AG20443 (cell line): Measurements from ENCODE around the gene PACS1.
"Not testable (repeated sequence)": the region's sequence is repeated elsewhere in the genome, so short reads cannot be mapped to it uniquely, and the experiment has no call there.

Experiments used
- DNase-seq: peaks from one replicate; pipeline ENCODE4 v3.0.0; 2012; ENCODE audit warnings: low spot score, mixed read lengths

Gene PACS1

GRCh38 chr11:66253081-66253480 lies 183.0 kb downstream of the PACS1 start:
- not testable (repeated sequence) for DNase-seq

DNA sequence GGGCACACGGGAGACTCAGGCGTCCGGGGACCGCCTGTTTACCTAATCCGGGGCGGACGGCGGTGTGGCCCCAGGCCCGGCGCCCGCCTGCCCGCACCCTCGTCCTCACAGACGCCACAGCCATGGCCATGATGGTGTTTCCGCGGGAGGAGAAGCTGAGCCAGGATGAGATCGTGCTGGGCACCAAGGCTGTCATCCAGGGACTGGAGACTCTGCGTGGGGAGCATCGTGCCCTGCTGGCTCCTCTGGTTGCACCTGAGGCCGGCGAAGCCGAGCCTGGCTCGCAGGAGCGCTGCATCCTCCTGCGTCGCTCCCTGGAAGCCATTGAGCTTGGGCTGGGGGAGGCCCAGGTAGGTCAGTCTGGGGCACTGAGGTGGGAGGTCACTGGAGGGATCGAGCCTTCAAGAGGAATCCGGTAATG lies 188.4 kb downstream of the PACS1 start:
- DNase-seq = no peak

DNA sequence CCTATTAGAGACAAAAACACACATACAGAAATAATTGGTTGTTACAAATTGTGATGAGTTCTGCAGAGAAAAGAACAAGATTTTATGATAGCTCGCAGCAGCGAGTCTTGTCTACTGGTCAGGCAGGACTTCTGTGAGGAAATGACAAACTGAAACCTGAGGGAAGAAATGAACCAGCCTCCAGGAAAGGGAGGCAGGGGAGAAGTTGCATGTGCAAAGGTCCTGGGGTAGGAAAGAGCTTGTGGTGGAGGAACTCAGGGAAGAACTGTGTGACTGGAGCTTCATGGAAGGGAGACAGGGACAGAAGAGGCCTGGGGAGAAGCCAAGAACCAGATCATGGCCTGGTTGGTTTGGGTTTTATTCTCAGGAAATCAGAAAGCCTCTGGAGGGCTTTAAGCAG lies 189.2 kb downstream of the PACS1 start:
- no peak for DNase-seq

GRCh38 chr11:66259956-66260355 lies 189.9 kb downstream of the PACS1 start:
- DNase-seq = no peak

DNA sequence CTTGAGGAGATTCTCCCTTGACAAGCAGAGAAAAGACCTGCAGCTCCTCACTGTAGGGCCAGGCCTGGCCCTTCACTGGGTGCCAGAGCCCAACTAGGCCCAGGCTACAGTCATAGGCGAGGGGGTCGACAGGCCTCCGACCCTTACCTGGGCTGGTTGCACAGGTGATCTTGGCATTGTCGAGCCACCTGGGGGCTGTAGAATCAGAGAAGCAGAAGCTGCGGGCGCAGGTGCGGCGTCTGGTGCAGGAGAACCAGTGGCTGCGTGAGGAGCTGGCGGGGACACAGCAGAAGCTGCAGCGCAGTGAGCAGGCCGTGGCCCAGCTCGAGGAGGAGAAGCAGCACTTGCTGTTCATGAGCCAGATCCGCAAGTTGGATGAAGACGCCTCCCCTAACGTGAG lies 191.5 kb downstream of the PACS1 start:
- DNase-seq = no peak

DNA sequence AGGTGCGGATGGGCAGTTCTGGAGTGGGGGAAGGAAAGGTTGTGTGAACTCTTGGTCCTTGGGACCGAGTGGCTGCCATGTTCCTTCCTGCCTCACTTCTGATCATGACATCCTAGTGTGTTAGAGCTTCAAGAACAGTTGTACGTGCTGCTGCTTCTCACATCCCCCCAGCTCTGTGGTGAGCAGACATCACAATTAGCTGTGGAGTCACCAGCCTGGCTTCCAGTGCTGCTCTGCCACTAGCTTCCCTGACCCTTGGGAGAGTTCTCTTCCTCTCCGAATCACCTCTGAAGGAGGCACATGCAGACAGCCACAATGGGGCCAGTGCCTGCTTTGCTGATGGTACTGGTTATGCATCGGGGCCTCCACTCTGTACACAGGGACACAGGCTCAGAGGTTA lies 192.1 kb downstream of the PACS1 start:
- DNase-seq = no peak

DNA sequence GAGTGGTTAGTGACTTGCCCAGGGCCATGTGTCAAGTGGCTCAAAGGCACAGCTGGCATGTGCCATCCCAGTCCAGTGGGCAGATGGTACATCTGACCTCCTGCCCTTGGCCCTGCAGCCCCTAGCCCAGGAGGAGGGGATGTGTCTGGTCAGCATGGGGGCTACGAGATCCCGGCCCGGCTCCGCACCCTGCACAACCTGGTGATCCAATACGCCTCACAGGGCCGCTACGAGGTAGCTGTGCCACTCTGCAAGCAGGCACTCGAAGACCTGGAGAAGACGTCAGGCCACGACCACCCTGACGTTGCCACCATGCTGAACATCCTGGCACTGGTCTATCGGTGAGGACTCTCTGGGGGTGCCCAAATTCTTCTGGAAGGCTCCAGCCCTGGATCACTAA lies 192.6 kb downstream of the PACS1 start:
- no peak for DNase-seq

- DNase-seq = no peak
Measured at GRCh38 chr11:66263231-66263630, 193.2 kb downstream of the PACS1 start.

DNA sequence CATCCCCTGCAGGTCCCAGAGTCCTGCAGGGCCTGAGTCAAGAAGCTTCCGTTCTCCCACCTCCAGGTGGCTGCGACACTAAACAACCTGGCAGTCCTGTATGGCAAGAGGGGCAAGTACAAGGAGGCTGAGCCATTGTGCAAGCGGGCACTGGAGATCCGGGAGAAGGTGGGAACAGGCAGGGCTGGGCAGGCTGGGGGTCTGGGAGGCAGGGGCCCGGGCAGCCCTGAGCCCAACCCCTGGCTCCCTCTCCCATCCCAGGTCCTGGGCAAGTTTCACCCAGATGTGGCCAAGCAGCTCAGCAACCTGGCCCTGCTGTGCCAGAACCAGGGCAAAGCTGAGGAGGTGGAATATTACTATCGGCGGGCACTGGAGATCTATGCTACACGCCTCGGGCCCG lies 193.7 kb downstream of the PACS1 start:
- no peak for DNase-seq

- no peak for DNase-seq
Measured at GRCh38 chr11:66264383-66264782, 194.3 kb downstream of the PACS1 start.

- DNase-seq = no peak
Measured at GRCh38 chr11:66264914-66265313, 194.8 kb downstream of the PACS1 start.

DNA sequence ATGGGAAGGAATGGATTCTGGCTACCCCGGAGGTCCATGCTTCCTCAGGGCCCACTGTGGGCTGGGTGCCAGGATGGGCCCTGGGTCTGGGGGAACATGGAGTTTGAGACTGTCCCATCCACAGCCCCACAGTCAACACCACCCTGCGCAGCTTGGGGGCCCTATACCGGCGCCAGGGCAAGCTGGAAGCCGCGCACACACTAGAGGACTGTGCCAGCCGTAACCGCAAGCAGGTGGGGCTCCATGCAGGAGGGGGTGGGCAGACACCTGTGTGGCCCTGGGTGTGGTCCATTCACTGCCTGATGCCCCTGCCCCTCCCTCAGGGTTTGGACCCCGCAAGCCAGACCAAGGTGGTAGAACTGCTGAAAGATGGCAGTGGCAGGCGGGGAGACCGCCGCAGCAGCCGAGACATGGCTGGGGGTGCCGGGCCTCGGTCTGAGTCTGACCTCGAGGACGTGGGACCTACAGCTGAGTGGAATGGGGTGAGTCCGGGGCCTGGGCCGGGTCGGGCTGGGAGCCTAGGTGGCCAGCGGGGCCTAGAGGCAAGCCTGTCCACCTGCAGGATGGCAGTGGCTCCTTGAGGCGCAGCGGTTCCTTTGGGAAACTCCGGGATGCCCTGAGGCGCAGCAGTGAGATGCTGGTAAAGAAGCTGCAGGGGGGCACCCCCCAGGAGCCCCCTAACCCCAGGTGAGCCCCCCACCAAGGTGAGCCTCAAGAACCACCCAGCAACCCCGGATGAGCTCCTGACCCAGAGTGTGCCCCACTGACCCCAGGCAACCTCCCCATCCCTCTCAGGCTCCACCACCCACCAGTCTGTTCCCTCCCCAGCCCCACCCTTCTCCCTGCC lies 195.7 kb downstream of the PACS1 start:
- no peak for DNase-seq

DNA sequence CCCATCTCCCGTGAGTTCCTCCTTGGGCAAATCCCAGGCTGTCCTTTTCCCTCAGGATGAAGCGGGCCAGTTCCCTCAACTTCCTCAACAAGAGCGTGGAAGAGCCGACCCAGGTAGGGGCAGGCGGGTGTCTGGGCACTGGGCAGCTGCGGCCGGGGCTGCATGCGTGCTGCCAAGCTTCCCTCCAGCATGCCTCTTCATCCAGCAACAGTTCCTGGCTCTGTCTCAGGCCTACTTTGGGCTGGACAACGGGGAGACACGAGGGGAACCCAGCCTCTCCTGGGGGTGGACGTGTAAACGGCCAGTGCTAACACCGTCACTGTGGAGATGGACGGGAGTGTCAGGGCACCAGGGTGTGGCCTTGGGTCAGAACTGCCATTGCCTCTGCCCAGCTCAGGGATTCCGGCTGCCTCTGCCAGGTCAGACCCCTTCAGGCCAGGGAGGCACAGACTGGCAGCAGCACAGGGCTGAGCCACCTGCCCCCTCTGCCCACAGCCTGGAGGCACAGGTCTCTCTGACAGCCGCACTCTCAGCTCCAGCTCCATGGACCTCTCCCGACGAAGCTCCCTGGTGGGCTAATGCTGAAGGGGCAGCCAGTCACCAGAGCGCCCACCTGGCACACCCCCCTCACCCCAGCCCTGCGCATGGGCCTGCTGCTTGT lies 196.4 kb downstream of the PACS1 start:
- no peak for DNase-seq

GRCh38 chr11:66267039-66267378 lies 196.9 kb downstream of the PACS1 start:
- DNase-seq = no peak

DNA sequence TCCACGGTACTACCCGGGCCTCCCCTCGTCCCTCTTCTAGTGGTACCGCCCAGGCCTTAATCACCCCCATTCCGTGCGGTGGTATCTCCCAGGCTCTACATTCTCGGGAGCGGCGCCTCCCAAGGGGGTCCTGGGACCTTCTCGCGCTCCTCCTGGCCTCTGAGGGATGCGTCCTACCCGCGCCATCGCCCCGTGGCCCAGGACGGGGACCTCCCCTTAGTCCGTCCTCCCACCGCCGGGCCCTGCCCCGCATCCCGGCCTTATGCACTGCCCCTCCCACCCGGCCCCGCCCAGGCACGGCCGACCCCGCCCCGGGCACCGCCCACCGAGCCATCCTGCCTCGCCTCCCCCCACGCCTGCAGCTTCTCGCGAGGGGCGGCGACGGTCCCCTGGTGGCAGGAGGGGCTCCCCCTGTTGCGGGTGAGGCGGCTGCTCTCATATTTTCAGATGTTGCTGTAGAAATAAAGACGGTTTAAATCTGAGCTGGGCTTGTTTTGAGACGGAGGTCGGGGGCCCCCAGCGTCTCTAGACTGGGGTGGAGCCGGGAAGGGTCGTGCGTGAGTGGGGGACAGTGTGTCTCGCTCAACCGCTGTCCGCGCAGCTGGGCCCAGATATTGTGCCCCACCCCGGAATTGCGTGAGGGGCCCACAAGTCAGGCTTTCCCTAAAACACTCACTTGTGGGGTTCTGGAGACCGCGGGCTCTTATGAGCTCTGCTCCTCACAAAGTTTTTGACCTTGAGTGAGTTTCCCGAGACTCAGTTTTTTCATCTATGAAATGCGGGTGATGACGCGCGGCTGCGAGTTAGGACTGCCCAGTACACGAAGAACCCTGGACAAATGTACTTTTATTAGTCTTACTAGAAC lies 197.5 kb downstream of the PACS1 start:
- DNase-seq = peak; percentile 93

DNA sequence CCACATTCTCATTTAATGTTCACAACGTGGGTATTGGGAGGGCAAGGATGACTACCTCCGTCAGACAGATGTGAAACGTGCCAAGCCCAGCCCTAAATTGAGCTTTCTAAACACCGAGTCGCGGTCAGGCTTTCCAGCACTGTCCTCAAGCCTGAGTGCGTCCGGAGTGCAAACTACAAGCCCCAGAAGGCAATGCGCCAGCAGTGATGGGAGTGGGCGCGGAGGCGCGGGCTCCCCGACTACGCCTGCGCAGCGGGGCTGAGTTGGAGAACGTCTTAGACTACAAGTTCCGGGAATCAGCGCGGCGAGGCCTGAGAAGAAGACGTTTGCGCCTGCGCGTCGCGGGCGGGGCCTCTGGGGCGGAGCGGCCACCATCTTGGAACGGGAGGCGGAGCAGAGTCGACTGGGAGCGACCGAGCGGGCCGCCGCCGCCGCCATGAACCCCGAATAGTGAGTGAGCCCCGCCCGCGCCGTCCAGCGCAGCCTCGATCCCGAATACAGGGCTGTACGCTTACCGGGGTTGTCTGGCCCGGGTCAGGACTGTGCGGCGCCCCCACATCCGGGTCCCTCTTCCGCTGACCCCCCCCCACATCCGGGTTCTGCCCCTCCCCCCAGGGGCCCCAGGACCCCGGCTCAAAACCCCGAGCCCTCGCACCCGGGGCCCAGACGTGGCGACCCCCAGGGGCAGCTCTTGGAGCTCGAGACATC lies 198.3 kb downstream of the PACS1 start, which contains the start of gene RAB1B:
RAB1B (plus strand) TSS at position 396 of the 708 bp plus-strand sequence; CDS start at position 437, 41 bp downstream.
- peak; percentile 99 for DNase-seq

GRCh38 chr11:66268952-66269905 lies 199.2 kb downstream of the PACS1 start:
- DNase-seq = peak; percentile 51

DNA sequence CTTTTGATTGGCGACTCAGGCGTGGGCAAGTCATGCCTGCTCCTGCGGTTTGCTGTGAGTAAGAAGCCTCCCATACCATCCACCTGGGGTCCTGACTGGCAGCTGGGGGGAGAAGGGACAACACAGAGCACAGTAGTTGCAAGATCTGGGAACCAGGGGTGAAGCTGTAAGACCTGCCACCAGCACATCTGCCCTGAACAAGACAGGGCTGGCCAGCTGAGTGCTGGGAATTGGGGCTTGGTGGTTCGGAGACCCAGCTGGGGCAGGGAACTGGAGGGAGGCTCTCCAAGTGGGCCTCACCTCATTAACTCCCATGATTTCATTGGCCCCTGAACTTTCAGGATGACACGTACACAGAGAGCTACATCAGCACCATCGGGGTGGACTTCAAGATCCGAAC lies 201.7 kb downstream of the PACS1 start:
- no peak for DNase-seq

- no peak for DNase-seq
Measured at GRCh38 chr11:66272596-66272995, 202.5 kb downstream of the PACS1 start.

GRCh38 chr11:66274219-66274618 lies 204.1 kb downstream of the PACS1 start:
- no peak for DNase-seq

- no peak for DNase-seq
Measured at GRCh38 chr11:66275396-66275795, 205.3 kb downstream of the PACS1 start.
